CD14-positive monocyte (primary cell): ENCODE data around the gene UAP1L1. TPM values are rescaled to one million over a fixed set of nuclear protein-coding genes. Genes with fewer than 3 reads are reported as not detected.

Experiments used
- DNase-seq, 3 donors: peaks; one replicate each; pipeline ENCODE4 v3.0.0-alpha.2; 2011 to 2022
- H2AFZ ChIP-seq: 2 replicates; pipeline ENCODE4 v1.6.0; 2012; ENCODE audit warnings: mild to moderate bottlenecking, low read depth, low read length, inconsistent platforms; ENCODE audit not compliant: insufficient read depth, poor library complexity, severe bottlenecking
- H3K27ac ChIP-seq, 2 donors: 1 replicate in 1 of 2; 2 replicates in 1 of 2; pipeline ENCODE4 v1.5.1; 2012 to 2013; ENCODE audit warnings: low read length in 2 of 2, control low read depth in 1 of 2, inconsistent platforms in 1 of 2, low read depth in 1 of 2, mild to moderate bottlenecking in 1 of 2
- H3K27me3 ChIP-seq, 2 donors: one replicate each; pipeline versions ENCODE4 v1.6.0 to v1.6.1; 2011 to 2013; ENCODE audit warnings: low read length in 2 of 2; ENCODE audit not compliant: control insufficient read depth in 2 of 2, insufficient read depth in 2 of 2
- H3K36me3 ChIP-seq, 2 donors: replicated peaks in 1 of 2; 1 replicate in 1 of 2; 2 replicates in 1 of 2; pipeline versions ENCODE4 v1.5.1 to v1.6.1; 2012 to 2013; ENCODE audit warnings: low read length in 2 of 2, control low read depth in 1 of 2, inconsistent platforms in 1 of 2, mild to moderate bottlenecking in 1 of 2; ENCODE audit not compliant: insufficient read depth in 2 of 2, control insufficient read depth in 1 of 2
- H3K4me1 ChIP-seq, 2 donors: 1 replicate in 1 of 2; 2 replicates in 1 of 2; pipeline versions ENCODE4 v1.5.1 to v1.6.1; 2012 to 2013; ENCODE audit warnings: low read length in 2 of 2, control low read depth in 1 of 2, inconsistent platforms in 1 of 2, mild to moderate bottlenecking in 1 of 2, moderate library complexity in 1 of 2; ENCODE audit not compliant: insufficient read depth in 2 of 2, control insufficient read depth in 1 of 2
- H3K4me2 ChIP-seq: replicated peaks from 2 replicates; pipeline ENCODE3; 2012; ENCODE audit warnings: low read length, moderate library complexity, mild to moderate bottlenecking; ENCODE audit not compliant: poor library complexity, severe bottlenecking; ENCODE audit errors: extremely low read depth
- H3K4me3 ChIP-seq, 3 experiments: fragments of 200-600 bp in 1 of 3; sonication (generic) in 1 of 3; replicated peaks in 1 of 3; 1 replicate in 2 of 3; 2 replicates in 1 of 3; pipeline ENCODE4 v1.5.1; 2011 to 2013; ENCODE audit warnings: low read length in 3 of 3, mild to moderate bottlenecking in 3 of 3, control low read depth in 2 of 3, low read depth in 2 of 3, inconsistent platforms in 1 of 3, moderate library complexity in 1 of 3
- H3K79me2 ChIP-seq: 2 replicates; pipeline ENCODE4 v1.6.0; 2012; ENCODE audit warnings: mild to moderate bottlenecking, control low read depth, inconsistent platforms, low read length, moderate library complexity; ENCODE audit not compliant: insufficient read depth
- H3K9ac ChIP-seq: 2 replicates; pipeline ENCODE4 v1.6.0; 2017; ENCODE audit warnings: low read length, mild to moderate bottlenecking; ENCODE audit not compliant: insufficient read depth, poor library complexity, severe bottlenecking
- H3K9me3 ChIP-seq, 2 donors: replicated peaks in 1 of 2; 1 replicate in 1 of 2; 2 replicates in 1 of 2; pipeline versions ENCODE4 v1.5.1 to v1.6.1; 2012 to 2013; ENCODE audit warnings: low read length in 2 of 2, control low read depth in 1 of 2; ENCODE audit not compliant: control insufficient read depth in 1 of 2, insufficient read depth in 1 of 2
- H4K20me1 ChIP-seq: 2 replicates; pipeline ENCODE4 v1.6.0; 2012; ENCODE audit warnings: mild to moderate bottlenecking, low read length, control low read depth, moderate library complexity; ENCODE audit not compliant: insufficient read depth
- H3K27ac Mint-ChIP-seq, 7 donors: one replicate each; pipeline ENCODE4 v1.8.0; 2020; ENCODE audit warnings: mild to moderate bottlenecking in 7 of 7, mixed read lengths in 7 of 7, moderate library complexity in 6 of 7, inconsistent platforms in 2 of 7
- H3K27me3 Mint-ChIP-seq, 3 donors: one replicate each; pipeline ENCODE4 v1.8.0; 2021 to 2022; ENCODE audit warnings: low read depth in 3 of 3, mild to moderate bottlenecking in 3 of 3, mixed read lengths in 3 of 3, moderate library complexity in 3 of 3, inconsistent platforms in 1 of 3
- H3K36me3 Mint-ChIP-seq, 2 donors: one replicate each; pipeline ENCODE4 v1.8.0; 2020; ENCODE audit warnings: mixed read lengths in 2 of 2, inconsistent platforms in 1 of 2, mild to moderate bottlenecking in 1 of 2
- H3K4me1 Mint-ChIP-seq: one replicate; pipeline ENCODE4 v1.8.0; 2020; ENCODE audit warnings: mild to moderate bottlenecking, mixed read lengths
- H3K4me3 Mint-ChIP-seq, 2 donors: one replicate each; pipeline ENCODE4 v1.8.0; 2020; ENCODE audit warnings: mild to moderate bottlenecking in 2 of 2, mixed read lengths in 2 of 2, moderate library complexity in 1 of 2
- H3K9me3 Mint-ChIP-seq, 7 donors: one replicate each; pipeline ENCODE4 v1.8.0; 2020 to 2022; ENCODE audit warnings: mixed read lengths in 7 of 7, mild to moderate bottlenecking in 6 of 7, moderate library complexity in 6 of 7, inconsistent platforms in 2 of 7
- WGBS: methylation state at CpG from one replicate; pipeline ENCODE4 v1.1.5; 2013; ENCODE audit warnings: missing lambda C conversion rate; ENCODE audit not compliant: insufficient coverage; 5-methylcytosine and 5-hydroxymethylcytosine counted together
- intact Hi-C, 2 donors: fragments of 100-400 bp; cut with micrococcal nuclease; formaldehyde crosslinking; loops; one replicate each; pipeline versions ENCODE4 v1.15.0 to v1.15.1; 2023
- polyA plus RNA-seq, 3 donors: library from polyadenylated mRNA; depleted of rRNA in 1 of 3; unstranded in 2 of 3; stranded (reverse) in 1 of 3; fragments of 300-500 nt in 2 of 3; fragments of >200 nt in 1 of 3; fragmentation: Illumina TruSeq in 2 of 3; gene quantifications; 1 replicate in 2 of 3; 2 replicates in 1 of 3; pipeline ENCODE4 v1.2.3, GENCODE V29; 2012 to 2021
- TF ChIP-seq, protein P1 (sequence below): fragments of 200-600 bp; IDR thresholded peaks from one replicate; pipeline ENCODE4 v1.8.0; 2022; ENCODE audit warnings: antibody characterized with exemption, mild to moderate bottlenecking

UAP1L1 gene
- polyA plus RNA-seq, 3 donors = 5.7 to 16.7 (median 14.8) TPM

- Histone ChIP-seq H3K9ac (no peak overlapping the region), H3K4me3 (peak overlapping the region in 2 of 3 experiments; percentile 59 to 74)
Measured at GRCh38 chr9:137076636-137077009, 694 bp upstream of the UAP1L1 start.

DNA sequence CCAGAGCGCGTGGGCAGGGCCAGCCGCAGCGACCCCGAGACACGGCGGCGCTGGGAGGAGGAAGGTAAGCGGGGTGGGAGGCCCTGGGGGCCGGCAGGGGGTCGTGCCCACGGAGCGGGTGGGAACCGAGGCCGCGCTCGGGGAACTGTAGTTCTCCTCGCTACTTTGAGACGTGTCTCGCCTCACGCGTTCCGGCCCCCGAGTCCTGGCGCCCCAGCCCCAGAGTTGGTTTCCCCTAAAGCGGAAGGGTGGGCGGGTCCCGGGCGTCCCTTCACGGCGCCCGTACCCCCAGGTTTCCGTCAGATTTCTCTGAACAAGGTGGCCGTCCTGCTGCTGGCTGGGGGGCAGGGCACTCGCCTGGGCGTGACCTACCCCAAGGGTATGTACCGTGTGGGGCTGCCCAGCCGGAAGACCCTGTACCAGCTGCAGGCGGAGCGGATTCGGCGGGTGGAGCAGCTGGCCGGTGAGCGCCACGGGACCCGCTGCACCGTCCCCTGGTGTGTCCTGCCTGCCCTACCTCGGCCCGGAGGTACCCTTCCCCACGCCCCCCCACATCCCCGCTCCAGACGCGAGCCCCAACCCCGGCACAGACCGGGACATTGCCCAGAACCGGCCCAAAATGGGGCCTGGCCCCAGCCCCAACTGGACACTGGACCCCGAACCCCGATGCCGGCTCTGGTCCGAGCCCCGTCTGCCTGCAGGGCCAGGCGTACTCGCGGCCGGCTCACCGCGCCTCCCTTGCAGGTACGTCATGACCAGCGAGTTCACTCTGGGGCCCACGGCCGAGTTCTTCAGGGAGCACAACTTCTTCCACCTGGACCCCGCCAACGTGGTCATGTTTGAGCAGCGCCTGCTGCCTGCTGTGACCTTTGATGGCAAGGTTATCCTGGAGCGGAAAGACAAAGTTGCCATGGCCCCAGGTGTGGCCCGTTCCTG is 709 bp downstream of the UAP1L1 start:
- DNase-seq = peak in 1 of 3 donors; percentile 4
- H3K9me3 ChIP-seq = no peaks in the 10 kb centered on the region
- no peaks in the 10 kb centered on the region for H3K79me2 ChIP-seq
- H3K9me3 Mint-ChIP-seq = peaks cover 0 to 4% (median under 1%) of the 10 kb centered on the region in 7 donors
- 21% methylated on average over 75 of the region's 76 CpGs for WGBS
- peak overlapping the region; percentile 89 for H3K4me2 ChIP-seq
- peaks cover 19 to 44% of the 10 kb centered on the region in 2 donors for H3K36me3 Mint-ChIP-seq
- peaks cover 20% of the 10 kb centered on the region for H4K20me1 ChIP-seq
- H3K36me3 ChIP-seq = peaks cover 28 to 33% of the 10 kb centered on the region in 2 donors
- no peaks in the 10 kb centered on the region for H3K27me3 ChIP-seq
- H3K27me3 Mint-ChIP-seq = peaks cover 0 to 4% (median 0%) of the 10 kb centered on the region in 3 donors
- intact Hi-C loops = no loop called here
- TF ChIP-seq, protein P1, sequence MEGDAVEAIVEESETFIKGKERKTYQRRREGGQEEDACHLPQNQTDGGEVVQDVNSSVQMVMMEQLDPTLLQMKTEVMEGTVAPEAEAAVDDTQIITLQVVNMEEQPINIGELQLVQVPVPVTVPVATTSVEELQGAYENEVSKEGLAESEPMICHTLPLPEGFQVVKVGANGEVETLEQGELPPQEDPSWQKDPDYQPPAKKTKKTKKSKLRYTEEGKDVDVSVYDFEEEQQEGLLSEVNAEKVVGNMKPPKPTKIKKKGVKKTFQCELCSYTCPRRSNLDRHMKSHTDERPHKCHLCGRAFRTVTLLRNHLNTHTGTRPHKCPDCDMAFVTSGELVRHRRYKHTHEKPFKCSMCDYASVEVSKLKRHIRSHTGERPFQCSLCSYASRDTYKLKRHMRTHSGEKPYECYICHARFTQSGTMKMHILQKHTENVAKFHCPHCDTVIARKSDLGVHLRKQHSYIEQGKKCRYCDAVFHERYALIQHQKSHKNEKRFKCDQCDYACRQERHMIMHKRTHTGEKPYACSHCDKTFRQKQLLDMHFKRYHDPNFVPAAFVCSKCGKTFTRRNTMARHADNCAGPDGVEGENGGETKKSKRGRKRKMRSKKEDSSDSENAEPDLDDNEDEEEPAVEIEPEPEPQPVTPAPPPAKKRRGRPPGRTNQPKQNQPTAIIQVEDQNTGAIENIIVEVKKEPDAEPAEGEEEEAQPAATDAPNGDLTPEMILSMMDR = no peak
- H3K4me3 ChIP-seq = peak overlapping the region; percentile 58 to 77 (median 59)
- H3K4me3 Mint-ChIP-seq = peak overlapping the region; percentile 73 to 85
- H3K27ac Mint-ChIP-seq = peak overlapping the region in 6 of 7 donors; percentile 31 to 82 (median 64)
- H3K4me1 ChIP-seq = peaks cover 18 to 50% of the 10 kb centered on the region in 2 donors
- peak overlapping the region; percentile 65 for H2AFZ ChIP-seq
- peaks cover 46% of the 10 kb centered on the region for H3K4me1 Mint-ChIP-seq
- peak overlapping the region in 1 of 2 donors; percentile 23 for H3K27ac ChIP-seq
- H3K9ac ChIP-seq = peak overlapping the region; percentile 53

More at GRCh38 chr9:137076636-137077009, 694 bp upstream of the UAP1L1 start:
- Histone ChIP-seq H3K4me1 (peaks cover 18 to 64% of the 10 kb centered on the region in 2 donors), H3K27me3 (no peaks in the 10 kb centered on the region), H3K27ac (peak overlapping the region in 1 of 2 donors; percentile 73), H3K79me2 (no peaks in the 10 kb centered on the region), H4K20me1 (peaks cover 20% of the 10 kb centered on the region), H3K36me3 (peaks cover 14 to 19% of the 10 kb centered on the region in 2 donors), H3K4me2 (peak overlapping the region; percentile 89), H2AFZ (peak overlapping the region; percentile 84), H3K9me3 (no peaks in the 10 kb centered on the region)
- WGBS = 62% methylated on average over 12 of the region's 15 CpGs
- peaks cover 0 to 3% (median 0%) of the 10 kb centered on the region in 3 donors for H3K27me3 Mint-ChIP-seq
- H3K4me1 Mint-ChIP-seq = peaks cover 55% of the 10 kb centered on the region
- no peak for DNase-seq
- peak overlapping the region; percentile 46 to 90 (median 85) for H3K27ac Mint-ChIP-seq
- H3K36me3 Mint-ChIP-seq = peaks cover 12 to 30% of the 10 kb centered on the region in 2 donors
- H3K4me3 Mint-ChIP-seq = peak overlapping the region; percentile 75 to 78
- intact Hi-C loops = no loop called here
- H3K9me3 Mint-ChIP-seq = peaks cover 0 to 4% (median 2%) of the 10 kb centered on the region in 7 donors
- TF ChIP-seq, protein P1 = no peak
